ENCODE results near the gene CHRDL1.

CHRDL1 gene

GRCh38 chrX:110646386-110646785, 149.2 kb downstream of the CHRDL1 start:
- no peak for TF ChIP-seq CTCF (IDR thresholded peaks at IDR 0.05; ENCODE audit: borderline replicate concordance, control extremely low read depth, extremely low read depth, insufficient read depth, missing control alignments)
- no peak for DNase-seq (ENCODE audit: low spot score)
- in situ Hi-C loops (cut with MboI; ENCODE audit: low sequenced_read_pairs, unreplicated experiment): no loop called here
